Gastrocnemius medialis (tissue), 4 donors: ENCODE data around the gene TRIM5. TPM values are rescaled to one million over a fixed set of nuclear protein-coding genes. Genes with fewer than 3 reads are reported as not detected.

Experiments used
- ATAC-seq, 2 donors: fragments of 150-250 bp; one replicate each; pipeline ENCODE4 v1.9.1; 2016
- DNase-seq, 2 donors: peaks; one replicate each; pipeline ENCODE4 v3.0.0-alpha.2; 2019
- H3K27ac ChIP-seq, 4 donors: fragments of 200-600 bp; sonication (generic); 1 replicate in 1 of 4; 2 replicates in 3 of 4; pipeline ENCODE4 v1.5.1; 2016 to 2018; ENCODE audit warnings: mild to moderate bottlenecking in 2 of 4, moderate library complexity in 1 of 4
- H3K27me3 ChIP-seq, 3 donors: fragments of 200-600 bp; sonication (generic) in 2 of 3; 1 replicate in 1 of 3; 2 replicates in 2 of 3; pipeline versions ENCODE4 v1.5.1 to v1.6.0; 2016 to 2019; ENCODE audit warnings: mild to moderate bottlenecking in 1 of 3, moderate library complexity in 1 of 3
- H3K36me3 ChIP-seq, 2 donors: fragments of 200-600 bp; sonication (generic) in 1 of 2; one replicate each; pipeline ENCODE4 v1.5.1; 2017 to 2018
- H3K4me1 ChIP-seq, 2 donors: fragments of 200-600 bp; sonication (generic) in 1 of 2; one replicate each; pipeline ENCODE4 v1.5.1; 2016 to 2017; ENCODE audit warnings: mild to moderate bottlenecking in 2 of 2
- H3K4me3 ChIP-seq, 4 donors: fragments of 200-600 bp; sonication (generic) in 3 of 4; 1 replicate in 1 of 4; 2 replicates in 3 of 4; pipeline ENCODE4 v1.5.1; 2016 to 2019; ENCODE audit warnings: mild to moderate bottlenecking in 2 of 4
- H3K9me3 ChIP-seq, 3 donors: fragments of 200-600 bp; sonication (generic) in 2 of 3; 1 replicate in 1 of 3; 2 replicates in 2 of 3; pipeline ENCODE4 v1.5.1; 2016 to 2019
- CTCF ChIP-seq, 5 experiments: fragments of 450-650 bp in 3 of 5; fragments of 200-600 bp in 2 of 5; sonication (generic) in 2 of 5; IDR thresholded peaks in 4 of 5; conservative IDR thresholded peaks in 1 of 5; 1 replicate in 4 of 5; 2 replicates in 1 of 5; pipeline ENCODE4 v1.5.1; 2016 to 2019; ENCODE audit warnings: antibody characterized with exemption in 5 of 5, mild to moderate bottlenecking in 3 of 5, moderate library complexity in 3 of 5
- POLR2A ChIP-seq, 2 donors: fragments of 450-650 bp; IDR thresholded peaks; one replicate each; pipeline ENCODE4 v1.6.1; 2017; ENCODE audit warnings: antibody characterized with exemption in 2 of 2, mild to moderate bottlenecking in 2 of 2, moderate library complexity in 2 of 2
- in situ Hi-C, 4 donors: fragments of 200-750 bp; cut with MboI; loops; one replicate each; pipeline versions ENCODE4 v1.15.0 to v1.8.0; 2017; ENCODE audit warnings: low sequenced_read_pairs in 4 of 4
- intact Hi-C: fragments of 100-400 bp; cut with DNase I; formaldehyde crosslinking; loops from one replicate; pipeline ENCODE4 v1.15.1; 2023; ENCODE audit warnings: low total_unique reads
- total RNA-seq, 4 donors: library from RNA; depleted of rRNA; stranded (reverse); fragments of >200 nt; gene quantifications; one replicate each; pipeline versions ENCODE4 v1.1.0 to v1.2.3, GENCODE V29; 2016

The TRIM5 gene
- total RNA-seq, 4 donors from 2014 or later = 2.3 to 3.9 (median 2.6) TPM

GRCh38 chr11:5646139-5646538 is 38.7 kb downstream of the TRIM5 start:
- Histone ChIP-seq H3K9me3 (no peaks in the 10 kb centered on the region), H3K36me3 (no peaks in the 10 kb centered on the region), H3K4me3 (no peak overlapping the region), H3K27me3 (no peaks in the 10 kb centered on the region), H3K4me1 (no peaks in the 10 kb centered on the region), H3K27ac (no peak overlapping the region)
- intact Hi-C loops (no loop called here), in situ Hi-C loops (no loop called here)
- ATAC-seq (no peak), DNase-seq (no peak)
- TF ChIP-seq CTCF (IDR thresholded peaks at IDR 0.05 in 4 of 5, conservative IDR thresholded peaks at IDR 0.05 in 1 of 5) (no peak), POLR2A (IDR thresholded peaks at IDR 0.05) (no peak)

GRCh38 chr11:5643585-5643984 is 41.3 kb downstream of the TRIM5 start:
- H3K36me3 ChIP-seq = no peaks in the 10 kb centered on the region

GRCh38 chr11:5639953-5640352 is 44.9 kb downstream of the TRIM5 start:
- Histone ChIP-seq H3K4me3 (no peak overlapping the region), H3K27me3 (no peaks in the 10 kb centered on the region), H3K36me3 (no peaks in the 10 kb centered on the region), H3K4me1 (no peaks in the 10 kb centered on the region), H3K9me3 (no peaks in the 10 kb centered on the region), H3K27ac (no peak overlapping the region)
- intact Hi-C loops (no loop called here), in situ Hi-C loops (no loop called here)
- TF ChIP-seq CTCF (IDR thresholded peaks at IDR 0.05 in 4 of 5, conservative IDR thresholded peaks at IDR 0.05 in 1 of 5) (no peak), POLR2A (IDR thresholded peaks at IDR 0.05) (no peak)
- DNase-seq (no peak), ATAC-seq (no peak)

More at GRCh38 chr11:5643585-5643984, 41.3 kb downstream of the TRIM5 start:
- intact Hi-C loops = no loop called here
- no peaks in the 10 kb centered on the region for H3K4me1 ChIP-seq
- in situ Hi-C loops = no loop called here
- no peak for TF ChIP-seq CTCF (IDR thresholded peaks at IDR 0.05 in 4 of 5, conservative IDR thresholded peaks at IDR 0.05 in 1 of 5)
- no peak for TF ChIP-seq POLR2A (IDR thresholded peaks at IDR 0.05)
- H3K9me3 ChIP-seq = no peaks in the 10 kb centered on the region
- DNase-seq (no peak), ATAC-seq (no peak)
- no peaks in the 10 kb centered on the region for H3K27me3 ChIP-seq
- no peak overlapping the region for H3K4me3 ChIP-seq
- H3K27ac ChIP-seq = no peak overlapping the region

GRCh38 chr11:5631969-5632635 is 52.8 kb downstream of the TRIM5 start:
- H3K4me1 ChIP-seq = no peaks in the 10 kb centered on the region
- no peaks in the 10 kb centered on the region for H3K36me3 ChIP-seq
- H3K9me3 ChIP-seq = no peaks in the 10 kb centered on the region
- intact Hi-C loops = no loop called here
- in situ Hi-C loops = no loop called here
- H3K27ac ChIP-seq = no peak overlapping the region
- no peak for DNase-seq
- ATAC-seq = no peak
- H3K27me3 ChIP-seq = no peaks in the 10 kb centered on the region
- no peak overlapping the region for H3K4me3 ChIP-seq
- TF ChIP-seq CTCF (IDR thresholded peaks at IDR 0.05 in 4 of 5, conservative IDR thresholded peaks at IDR 0.05 in 1 of 5) (no peak), POLR2A (IDR thresholded peaks at IDR 0.05) (no peak)

- no peak for DNase-seq
- Histone ChIP-seq H3K4me1 (no peaks in the 10 kb centered on the region), H3K4me3 (no peak overlapping the region), H3K27me3 (no peaks in the 10 kb centered on the region), H3K36me3 (no peaks in the 10 kb centered on the region), H3K9me3 (no peaks in the 10 kb centered on the region), H3K27ac (no peak overlapping the region)
- in situ Hi-C loops = no loop called here
- intact Hi-C loops = no loop called here
- TF ChIP-seq POLR2A (IDR thresholded peaks at IDR 0.05) (no peak), CTCF (IDR thresholded peaks at IDR 0.05 in 4 of 5, conservative IDR thresholded peaks at IDR 0.05 in 1 of 5) (no peak)
- no peak for ATAC-seq
Observed at GRCh38 chr11:5631417-5631816, 53.5 kb downstream of the TRIM5 start.
